HCT116 (cell line): ENCODE data around the gene HIC1. TPM values are rescaled to one million over a fixed set of nuclear protein-coding genes. Genes with fewer than 3 reads are reported as not detected.

Experiments
- ATAC-seq: fragments of 200-7000 bp; cut with Tn5 transposase; 2 replicates; pipeline ENCODE4 v1.9.1; 2020; ENCODE audit warnings: mild to moderate bottlenecking, moderate library complexity
- BruUV-seq: library from RNA; stranded (reverse); fragments of 400-500 nt; replicated peaks from 2 replicates; lab custom pipeline; 2021; lab: Mats Ljungman, UMichigan
- CTCF ChIA-PET: fragments of 300-600 bp; sonication (Branson Sonifier 250); formaldehyde crosslinking; loops from one replicate; lab custom pipeline; 2021; ENCODE audit warnings: antibody characterized with exemption; lab: Charles Lee
- POLR2A ChIA-PET: fragments of 300-600, 350-600 bp; sonication (Branson Sonifier 250); formaldehyde crosslinking; loops from one replicate; lab custom pipeline; 2021; ENCODE audit warnings: antibody characterized with exemption; lab: Charles Lee
- RAD21 ChIA-PET, 2 experiments: fragments of 300-600 bp; sonication (Branson Sonifier 250); formaldehyde crosslinking; loops; one replicate each; lab custom pipeline; 2023; ENCODE audit warnings: low total read pairs in 2 of 2; ENCODE audit not compliant: uncharacterized antibody in 2 of 2, unreplicated experiment in 2 of 2, low non-redundant PET in 1 of 2; lab: Charles Lee
- DNase-seq: peaks from one replicate; pipeline ENCODE4 v3.0.0-alpha.2; 2010; ENCODE audit warnings: low read depth, low spot score
- H2AFZ ChIP-seq: fragments of 200-600 bp; shearing (Covaris generic), sonication (generic); 2 replicates; pipeline ENCODE4 v1.6.1; 2017; ENCODE audit warnings: low read depth, mixed run types, mixed read lengths, antibody characterized with exemption, low read length; ENCODE audit not compliant: poor library complexity, severe bottlenecking
- H3K27ac ChIP-seq: 2 replicates; pipeline ENCODE4 v1.5.1; 2012; ENCODE audit warnings: low read depth, low read length
- H3K27me3 ChIP-seq: fragments of 200-600 bp; sonication (generic); 2 replicates; pipeline ENCODE4 v1.6.1; 2016; ENCODE audit warnings: mixed run types, low read length, mixed read lengths; ENCODE audit not compliant: insufficient read depth
- H3K36me3 ChIP-seq, 2 experiments: fragments of 200-500 bp in 1 of 2; fragments of 200-600 bp in 1 of 2; sonication (Bioruptor generic) in 1 of 2; sonication (generic) in 1 of 2; 2 replicates each; pipeline versions ENCODE4 v1.5.1 to v1.6.1; 2014 to 2016; ENCODE audit warnings: low read length in 2 of 2, inconsistent platforms in 1 of 2, mixed read lengths in 1 of 2, mixed run types in 1 of 2; ENCODE audit not compliant: insufficient read depth in 2 of 2, control insufficient read depth in 1 of 2
- H3K4me1 ChIP-seq, 2 experiments: fragments of 200-600 bp in 1 of 2; sonication (generic) in 1 of 2; 2 replicates each; pipeline versions ENCODE4 v1.5.1 to v1.6.1; 2012 to 2017; ENCODE audit warnings: low read length in 2 of 2, inconsistent platforms in 1 of 2, mild to moderate bottlenecking in 1 of 2, mixed read lengths in 1 of 2, mixed run types in 1 of 2, moderate library complexity in 1 of 2; ENCODE audit not compliant: insufficient read depth in 2 of 2, control insufficient read depth in 1 of 2
- H3K4me2 ChIP-seq: fragments of 200-600 bp; sonication (generic); 2 replicates; pipeline ENCODE4 v1.6.1; 2017; ENCODE audit warnings: mixed run types, low read length, mixed read lengths
- H3K4me3 ChIP-seq, 2 experiments: fragments of 200-600 bp in 1 of 2; sonication (generic) in 1 of 2; replicated peaks in 1 of 2; 2 replicates each; pipeline ENCODE4 v1.5.1; 2011 to 2016; ENCODE audit warnings: low read length in 2 of 2, control low read depth in 1 of 2, low read depth in 1 of 2, mild to moderate bottlenecking in 1 of 2, mixed read lengths in 1 of 2, mixed run types in 1 of 2
- H3K79me2 ChIP-seq: fragments of 200-600 bp; sonication (generic); 2 replicates; pipeline ENCODE4 v1.6.1; 2017; ENCODE audit warnings: mild to moderate bottlenecking, mixed run types, low read length, moderate library complexity, mixed read lengths; ENCODE audit not compliant: insufficient read depth
- H3K9ac ChIP-seq: fragments of 200-600 bp; sonication (generic); 2 replicates; pipeline ENCODE4 v1.6.1; 2016; ENCODE audit warnings: low read length, mixed read lengths
- H3K9me2 ChIP-seq: fragments of 200-600 bp; sonication (generic), shearing (Covaris generic); 2 replicates; pipeline ENCODE4 v1.6.1; 2017; ENCODE audit warnings: mixed run types, mild to moderate bottlenecking, moderate library complexity; ENCODE audit not compliant: insufficient read depth
- H3K9me3 ChIP-seq, 2 experiments: fragments of 200-500 bp in 1 of 2; fragments of 200-600 bp in 1 of 2; sonication (Bioruptor generic) in 1 of 2; sonication (generic) in 1 of 2; 2 replicates each; pipeline ENCODE4 v1.6.1; 2014 to 2017; ENCODE audit warnings: low read length in 2 of 2, mixed read lengths in 2 of 2, inconsistent platforms in 1 of 2, low read depth in 1 of 2, mild to moderate bottlenecking in 1 of 2, mixed run types in 1 of 2, moderate library complexity in 1 of 2; ENCODE audit not compliant: control insufficient read depth in 1 of 2, insufficient read depth in 1 of 2
- H4K20me1 ChIP-seq: fragments of 200-600 bp; sonication (generic), shearing (Covaris generic); 2 replicates; pipeline ENCODE4 v1.6.1; 2017; ENCODE audit warnings: mixed run types, mild to moderate bottlenecking, moderate library complexity; ENCODE audit not compliant: insufficient read depth
- CBX3 ChIP-seq: IDR thresholded peaks from 2 replicates; pipeline ENCODE4 v1.6.1; 2012; ENCODE audit warnings: low read depth
- CTCF ChIP-seq, 3 experiments: fragments of 200-600 bp in 1 of 3; sonication (generic) in 1 of 3; IDR thresholded peaks in 2 of 3; conservative IDR thresholded peaks in 1 of 3; 2 replicates each; pipeline ENCODE4 v1.5.1; 2012 to 2017; ENCODE audit warnings: low read depth in 2 of 3, low read length in 2 of 3, antibody characterized with exemption in 1 of 3, borderline replicate concordance in 1 of 3, control low read depth in 1 of 3, mild to moderate bottlenecking in 1 of 3, mixed read lengths in 1 of 3, mixed run types in 1 of 3, moderate library complexity in 1 of 3; ENCODE audit not compliant: insufficient read depth in 1 of 3
- ELF1 ChIP-seq: IDR thresholded peaks from 2 replicates; pipeline ENCODE4 v1.6.1; 2012; ENCODE audit warnings: low read depth, borderline replicate concordance
- FOSL1 ChIP-seq: IDR thresholded peaks from 2 replicates; pipeline ENCODE4 v1.6.1; 2012; ENCODE audit warnings: low read depth
- JUND ChIP-seq: IDR thresholded peaks from 2 replicates; pipeline ENCODE4 v1.6.1; 2012
- POLR2AphosphoS5 ChIP-seq: IDR thresholded peaks from 2 replicates; pipeline ENCODE4 v1.6.1; 2011; ENCODE audit warnings: mild to moderate bottlenecking, low read depth, low read length, moderate library complexity
- RAD21 ChIP-seq: IDR thresholded peaks from 2 replicates; pipeline ENCODE4 v1.6.1; 2012; ENCODE audit warnings: low read depth, mild to moderate bottlenecking
- SP1 ChIP-seq: IDR thresholded peaks from 2 replicates; pipeline ENCODE4 v1.6.1; 2012; ENCODE audit warnings: low read depth
- intact Hi-C: fragments of 100-400 bp; cut with micrococcal nuclease; formaldehyde crosslinking; loops from 2 replicates; pipeline ENCODE4 v1.10.0; 2022
- total RNA-seq: library from RNA; stranded (reverse); gene quantifications from one replicate; pipeline ENCODE4 v1.2.1, GENCODE V29; 2021; ENCODE audit not compliant: unreplicated experiment
- TF ChIP-seq, protein P1 (sequence below): IDR thresholded peaks from 2 replicates; pipeline ENCODE4 v1.6.1; 2012; ENCODE audit warnings: low read depth

Gene HIC1
- total RNA-seq, 1 experiment from 2014 or later, result 0.64 TPM

GRCh38 chr17:2037155-2037554, 17.7 kb upstream of the HIC1 start:
- Histone ChIP-seq H3K27ac (no peak overlapping the region), H3K79me2 (peaks cover under 1% of the 10 kb centered on the region; the same call in 1 of the 2 replicates), H3K4me3 (no peak overlapping the region), H3K27me3 (no peaks in the 10 kb centered on the region), H3K9ac (no peak overlapping the region), H3K36me3 (no peaks in the 10 kb centered on the region; a peak in 1 of 4 replicates), H3K4me2 (no peak overlapping the region), H3K9me3 (no peaks in the 10 kb centered on the region), H3K4me1 (peaks cover 5 to 8% of the 10 kb centered on the region in 2 experiments), H4K20me1 (no peaks in the 10 kb centered on the region)
- intact Hi-C loops, result no loop called here
- no peak for DNase-seq
- BruUV-seq, result no TSS peak
- ChIA-PET POLR2A (interaction anchor here (1.5 kb wide), 1 partner anchor 13 kb away, joined by 3 read pairs; the partner anchor contains the start of gene RTN4RL1), CTCF (no interaction called here)
- no peak for ATAC-seq
- TF ChIP-seq, protein P1, sequence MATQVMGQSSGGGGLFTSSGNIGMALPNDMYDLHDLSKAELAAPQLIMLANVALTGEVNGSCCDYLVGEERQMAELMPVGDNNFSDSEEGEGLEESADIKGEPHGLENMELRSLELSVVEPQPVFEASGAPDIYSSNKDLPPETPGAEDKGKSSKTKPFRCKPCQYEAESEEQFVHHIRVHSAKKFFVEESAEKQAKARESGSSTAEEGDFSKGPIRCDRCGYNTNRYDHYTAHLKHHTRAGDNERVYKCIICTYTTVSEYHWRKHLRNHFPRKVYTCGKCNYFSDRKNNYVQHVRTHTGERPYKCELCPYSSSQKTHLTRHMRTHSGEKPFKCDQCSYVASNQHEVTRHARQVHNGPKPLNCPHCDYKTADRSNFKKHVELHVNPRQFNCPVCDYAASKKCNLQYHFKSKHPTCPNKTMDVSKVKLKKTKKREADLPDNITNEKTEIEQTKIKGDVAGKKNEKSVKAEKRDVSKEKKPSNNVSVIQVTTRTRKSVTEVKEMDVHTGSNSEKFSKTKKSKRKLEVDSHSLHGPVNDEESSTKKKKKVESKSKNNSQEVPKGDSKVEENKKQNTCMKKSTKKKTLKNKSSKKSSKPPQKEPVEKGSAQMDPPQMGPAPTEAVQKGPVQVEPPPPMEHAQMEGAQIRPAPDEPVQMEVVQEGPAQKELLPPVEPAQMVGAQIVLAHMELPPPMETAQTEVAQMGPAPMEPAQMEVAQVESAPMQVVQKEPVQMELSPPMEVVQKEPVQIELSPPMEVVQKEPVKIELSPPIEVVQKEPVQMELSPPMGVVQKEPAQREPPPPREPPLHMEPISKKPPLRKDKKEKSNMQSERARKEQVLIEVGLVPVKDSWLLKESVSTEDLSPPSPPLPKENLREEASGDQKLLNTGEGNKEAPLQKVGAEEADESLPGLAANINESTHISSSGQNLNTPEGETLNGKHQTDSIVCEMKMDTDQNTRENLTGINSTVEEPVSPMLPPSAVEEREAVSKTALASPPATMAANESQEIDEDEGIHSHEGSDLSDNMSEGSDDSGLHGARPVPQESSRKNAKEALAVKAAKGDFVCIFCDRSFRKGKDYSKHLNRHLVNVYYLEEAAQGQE, result no peak
- TF ChIP-seq RAD21, result no peak
- TF ChIP-seq SP1, result no peak
- TF ChIP-seq FOSL1, result no peak
- TF ChIP-seq CBX3, result no peak
- TF ChIP-seq POLR2AphosphoS5, result no peak
- no peak for TF ChIP-seq ELF1
- no peak for TF ChIP-seq CTCF (IDR thresholded peaks at IDR 0.05 in 2 of 3, conservative IDR thresholded peaks at IDR 0.05 in 1 of 3; ENCODE audit: borderline replicate concordance in 1 of 3, insufficient read depth in 1 of 3, low read depth in 2 of 3, low read length in 2 of 3)
- TF ChIP-seq JUND, result no peak
- TF ChIP-seq, all 23 proteins: peak for 0
- RAD21 ChIA-PET, result no interaction called here
- H3K9me2 ChIP-seq, result no peaks in the 10 kb centered on the region
- no peak overlapping the region for H2AFZ ChIP-seq
